ENCODE results near the gene S100G. TPM values are rescaled to one million over a fixed set of nuclear protein-coding genes. Genes with fewer than 3 reads are reported as not detected.

The S100G gene
- total RNA-seq, 4 donors from 2014 or later, result not detected

- no peak overlapping the region for H3K4me3 ChIP-seq
- H3K36me3 ChIP-seq, result no peaks in the 10 kb centered on the region
- H3K4me1 ChIP-seq, result no peaks in the 10 kb centered on the region
- DNase-seq, result no peak
- H3K9me3 ChIP-seq, result no peaks in the 10 kb centered on the region
- TF ChIP-seq CTCF (IDR thresholded peaks at IDR 0.05), result peak in 1 of 6 experiments; percentile 17
- no peak for TF ChIP-seq POLR2A (IDR thresholded peaks at IDR 0.05)
- H3K27me3 ChIP-seq, result no peaks in the 10 kb centered on the region
- no peak overlapping the region for H3K27ac ChIP-seq
Measured at GRCh38 chrX:16664074-16664473, 14.1 kb downstream of the S100G start.

- TF ChIP-seq CTCF (IDR thresholded peaks at IDR 0.05), result no peak
- TF ChIP-seq POLR2A (IDR thresholded peaks at IDR 0.05), result no peak
- DNase-seq, result no peak
- Histone ChIP-seq H3K4me1 (no peaks in the 10 kb centered on the region), H3K27ac (no peak overlapping the region), H3K27me3 (no peaks in the 10 kb centered on the region), H3K9me3 (no peaks in the 10 kb centered on the region), H3K36me3 (no peaks in the 10 kb centered on the region), H3K4me3 (no peak overlapping the region)
Measured at GRCh38 chrX:16664626-16665025, 14.7 kb downstream of the S100G start.

- no peak for TF ChIP-seq CTCF (IDR thresholded peaks at IDR 0.05)
- Histone ChIP-seq H3K9me3 (no peaks in the 10 kb centered on the region), H3K27ac (no peak overlapping the region), H3K36me3 (no peaks in the 10 kb centered on the region), H3K27me3 (no peaks in the 10 kb centered on the region), H3K4me1 (no peaks in the 10 kb centered on the region), H3K4me3 (no peak overlapping the region)
- no peak for DNase-seq
Measured at GRCh38 chrX:16665089-16665488, 15.1 kb downstream of the S100G start.

GRCh38 chrX:16666541-16666940 is 16.6 kb downstream of the S100G start:
- Histone ChIP-seq H3K4me3 (no peak overlapping the region), H3K36me3 (no peaks in the 10 kb centered on the region), H3K9me3 (no peaks in the 10 kb centered on the region), H3K27me3 (no peaks in the 10 kb centered on the region), H3K27ac (no peak overlapping the region), H3K4me1 (no peaks in the 10 kb centered on the region)
- TF ChIP-seq POLR2A (IDR thresholded peaks at IDR 0.05) (no peak), CTCF (IDR thresholded peaks at IDR 0.05) (no peak)
- no peak for DNase-seq

- no peak overlapping the region for H3K4me3 ChIP-seq
- H3K27me3 ChIP-seq, result no peaks in the 10 kb centered on the region
- no peaks in the 10 kb centered on the region for H3K9me3 ChIP-seq
- H3K36me3 ChIP-seq, result no peaks in the 10 kb centered on the region
- TF ChIP-seq POLR2A (IDR thresholded peaks at IDR 0.05), result no peak
- peak in 3 of 6 experiments; percentile 19 to 47 (median 32) for TF ChIP-seq CTCF (IDR thresholded peaks at IDR 0.05)
- DNase-seq, result no peak
- H3K4me1 ChIP-seq, result no peaks in the 10 kb centered on the region
- H3K27ac ChIP-seq, result no peak overlapping the region
Measured at GRCh38 chrX:16671005-16671404, 21.0 kb downstream of the S100G start.

GRCh38 chrX:16678689-16679088 is 28.7 kb downstream of the S100G start:
- H3K9me3 ChIP-seq, result no peaks in the 10 kb centered on the region
- no peak for TF ChIP-seq CTCF (IDR thresholded peaks at IDR 0.05)
- no peak for TF ChIP-seq POLR2A (IDR thresholded peaks at IDR 0.05)
- no peaks in the 10 kb centered on the region for H3K4me1 ChIP-seq
- no peak overlapping the region for H3K27ac ChIP-seq
- H3K36me3 ChIP-seq, result peaks cover 0 to 19% (median 0%) of the 10 kb centered on the region in 3 donors
- no peak overlapping the region for H3K4me3 ChIP-seq
- no peak for DNase-seq
- H3K27me3 ChIP-seq, result no peaks in the 10 kb centered on the region

Measured in Peyer's patch (tissue), 4 donors.